ENCODE data around the gene TBC1D22A.

The TBC1D22A gene

DNA sequence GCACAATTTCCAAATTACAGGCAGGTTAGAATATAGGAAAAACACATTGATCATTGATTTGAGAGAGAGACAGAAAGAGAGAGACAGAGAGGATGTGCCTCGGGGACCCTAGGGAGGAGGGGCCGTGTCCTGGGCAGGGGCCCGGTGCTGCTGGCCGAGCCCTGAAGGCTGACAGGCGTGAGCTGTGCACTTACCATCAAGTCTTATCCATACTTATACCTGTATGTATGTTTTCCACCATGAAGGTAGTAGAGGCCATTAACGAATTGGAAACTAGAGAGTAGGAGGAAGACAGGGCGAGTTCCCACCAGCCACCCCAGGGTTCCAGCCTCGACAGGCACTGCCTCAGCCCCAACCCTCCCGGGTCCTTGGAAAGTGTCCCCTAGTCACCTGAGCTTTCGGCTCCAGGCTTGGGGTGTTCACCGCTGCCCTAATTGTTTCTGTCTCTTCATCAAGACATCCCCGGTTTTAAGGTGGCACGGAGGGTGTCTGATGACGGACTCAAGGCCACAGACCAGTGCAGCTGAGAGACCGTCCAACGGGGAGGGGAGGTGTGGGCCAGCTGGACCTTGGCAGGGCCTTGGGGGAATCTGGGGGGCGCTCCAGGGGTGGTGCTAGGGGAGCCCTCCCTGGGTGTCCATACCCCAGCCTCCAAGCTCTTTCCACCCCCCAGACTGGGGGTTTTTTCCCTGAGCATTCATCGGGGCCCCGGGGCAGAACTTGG is 431.3 kb downstream of the TBC1D22A start:
- H2AFZ ChIP-seq (ENCODE audit: low read length) = no peak overlapping the region
- no peaks in the 10 kb centered on the region for H4K20me1 ChIP-seq (ENCODE audit: insufficient read depth, low read length)
- no peak overlapping the region for H3K9ac ChIP-seq (ENCODE audit: low read length)
- H3K27ac ChIP-seq (ENCODE audit: low read depth, low read length, poor library complexity, severe bottlenecking) = no peak overlapping the region
- H3K9me2 ChIP-seq (ENCODE audit: low read depth, low read length) = no peaks in the 10 kb centered on the region
- H3K79me2 ChIP-seq (ENCODE audit: insufficient read depth, low read length) = no peaks in the 10 kb centered on the region
- peak overlapping the region; percentile 24; the same call in 1 of the 2 replicates for H3K4me2 ChIP-seq (ENCODE audit: low read length)
- H3F3A ChIP-seq (ENCODE audit: insufficient read depth, low read length) = no peaks in the 10 kb centered on the region
- H3K4me1 ChIP-seq (ENCODE audit: insufficient read depth, low read length, severe bottlenecking) = peaks cover 8% of the 10 kb centered on the region
- H3K36me3 ChIP-seq (ENCODE audit: insufficient read depth, low read length) = no peaks in the 10 kb centered on the region
- H3K4me3 ChIP-seq (ENCODE audit: low read depth, low read length, poor library complexity, severe bottlenecking) = no peak overlapping the region
- H3K27me3 ChIP-seq (ENCODE audit: insufficient read depth, low read length) = peaks cover 13% of the 10 kb centered on the region; the same call in 1 of the 2 replicates
- H3K9me3 ChIP-seq (ENCODE audit: low read length) = no peaks in the 10 kb centered on the region
- TF ChIP-seq, protein P1, sequence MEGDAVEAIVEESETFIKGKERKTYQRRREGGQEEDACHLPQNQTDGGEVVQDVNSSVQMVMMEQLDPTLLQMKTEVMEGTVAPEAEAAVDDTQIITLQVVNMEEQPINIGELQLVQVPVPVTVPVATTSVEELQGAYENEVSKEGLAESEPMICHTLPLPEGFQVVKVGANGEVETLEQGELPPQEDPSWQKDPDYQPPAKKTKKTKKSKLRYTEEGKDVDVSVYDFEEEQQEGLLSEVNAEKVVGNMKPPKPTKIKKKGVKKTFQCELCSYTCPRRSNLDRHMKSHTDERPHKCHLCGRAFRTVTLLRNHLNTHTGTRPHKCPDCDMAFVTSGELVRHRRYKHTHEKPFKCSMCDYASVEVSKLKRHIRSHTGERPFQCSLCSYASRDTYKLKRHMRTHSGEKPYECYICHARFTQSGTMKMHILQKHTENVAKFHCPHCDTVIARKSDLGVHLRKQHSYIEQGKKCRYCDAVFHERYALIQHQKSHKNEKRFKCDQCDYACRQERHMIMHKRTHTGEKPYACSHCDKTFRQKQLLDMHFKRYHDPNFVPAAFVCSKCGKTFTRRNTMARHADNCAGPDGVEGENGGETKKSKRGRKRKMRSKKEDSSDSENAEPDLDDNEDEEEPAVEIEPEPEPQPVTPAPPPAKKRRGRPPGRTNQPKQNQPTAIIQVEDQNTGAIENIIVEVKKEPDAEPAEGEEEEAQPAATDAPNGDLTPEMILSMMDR (IDR thresholded peaks at IDR 0.05; ENCODE audit: low read length) = no peak
- no peak for TF ChIP-seq EZH2 (IDR thresholded peaks at IDR 0.05; ENCODE audit: borderline replicate concordance, low read length)

DNA sequence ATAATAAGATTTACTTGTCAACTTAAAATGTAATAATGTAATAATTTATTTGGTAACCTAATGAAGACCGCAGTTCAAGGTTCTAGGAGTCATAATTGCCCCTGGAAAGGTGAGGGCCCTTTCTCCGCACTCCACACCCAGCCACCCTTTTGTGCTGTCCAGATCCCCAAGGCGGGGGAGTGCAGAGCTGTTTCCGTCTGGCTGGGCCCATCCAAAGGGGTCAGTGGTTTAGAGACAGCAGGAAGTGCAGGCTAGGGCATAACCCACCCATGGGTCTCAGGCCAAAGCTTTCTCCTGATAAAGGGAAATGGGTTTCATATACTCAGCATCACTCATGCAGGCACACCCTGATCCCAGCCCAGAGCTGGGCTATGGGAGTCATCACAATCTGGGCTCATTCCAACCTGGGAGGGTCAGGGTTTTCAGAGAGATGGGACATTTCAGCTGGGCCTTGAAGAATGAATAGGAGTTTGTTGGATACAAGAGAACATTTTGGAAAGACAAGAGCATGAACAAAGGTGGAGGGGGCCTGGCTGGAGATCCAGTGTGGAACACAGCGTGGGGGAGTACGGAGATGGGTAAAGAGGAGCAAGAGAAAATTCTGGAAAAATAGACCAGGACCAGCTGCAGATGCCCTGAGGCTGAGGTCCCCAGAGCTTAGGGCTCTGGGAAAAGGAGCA is 432.2 kb downstream of the TBC1D22A start:
- Histone ChIP-seq H3K4me3 (ENCODE audit: low read depth, low read length, poor library complexity, severe bottlenecking) (no peak overlapping the region), H3F3A (ENCODE audit: insufficient read depth, low read length) (no peaks in the 10 kb centered on the region), H3K27ac (ENCODE audit: low read depth, low read length, poor library complexity, severe bottlenecking) (no peak overlapping the region), H3K9me2 (ENCODE audit: low read depth, low read length) (no peaks in the 10 kb centered on the region), H3K27me3 (ENCODE audit: insufficient read depth, low read length) (peaks cover 13% of the 10 kb centered on the region; the same call in 1 of the 2 replicates), H3K4me2 (ENCODE audit: low read length) (no peak overlapping the region), H3K9me3 (ENCODE audit: low read length) (no peaks in the 10 kb centered on the region), H3K4me1 (ENCODE audit: insufficient read depth, low read length, severe bottlenecking) (peaks cover 8% of the 10 kb centered on the region), H3K79me2 (ENCODE audit: insufficient read depth, low read length) (no peaks in the 10 kb centered on the region), H3K9ac (ENCODE audit: low read length) (no peak overlapping the region), H2AFZ (ENCODE audit: low read length) (no peak overlapping the region), H3K36me3 (ENCODE audit: insufficient read depth, low read length) (no peaks in the 10 kb centered on the region), H4K20me1 (ENCODE audit: insufficient read depth, low read length) (no peaks in the 10 kb centered on the region)
- TF ChIP-seq, protein P1 (IDR thresholded peaks at IDR 0.05; ENCODE audit: low read length) = no peak
- TF ChIP-seq EZH2 (IDR thresholded peaks at IDR 0.05; ENCODE audit: borderline replicate concordance, low read length) = no peak

DNA sequence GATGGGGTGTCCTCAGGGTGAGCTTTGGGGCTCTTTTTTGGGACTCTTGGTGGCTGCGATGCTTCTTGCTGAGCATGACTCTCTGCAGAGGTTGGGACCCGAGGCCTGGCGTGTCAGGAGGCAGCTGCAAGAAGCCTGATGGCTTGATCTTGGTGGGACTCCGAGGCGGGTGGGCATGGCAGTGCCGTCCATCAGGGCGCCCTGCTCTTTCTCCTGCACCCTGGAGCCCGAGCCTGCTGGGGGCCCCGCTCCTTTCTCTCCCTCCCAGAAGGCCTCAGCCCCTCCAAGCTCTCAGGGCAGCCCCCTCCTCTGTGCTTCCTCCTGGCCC is 432.7 kb downstream of the TBC1D22A start:
- Histone ChIP-seq H3K4me1 (ENCODE audit: insufficient read depth, low read length, severe bottlenecking) (peaks cover 8% of the 10 kb centered on the region), H3K27ac (ENCODE audit: low read depth, low read length, poor library complexity, severe bottlenecking) (no peak overlapping the region), H3K36me3 (ENCODE audit: insufficient read depth, low read length) (no peaks in the 10 kb centered on the region), H3K9me2 (ENCODE audit: low read depth, low read length) (no peaks in the 10 kb centered on the region), H4K20me1 (ENCODE audit: insufficient read depth, low read length) (no peaks in the 10 kb centered on the region), H3K4me3 (ENCODE audit: low read depth, low read length, poor library complexity, severe bottlenecking) (no peak overlapping the region), H2AFZ (ENCODE audit: low read length) (no peak overlapping the region), H3K27me3 (ENCODE audit: insufficient read depth, low read length) (peaks cover 13% of the 10 kb centered on the region; the same call in 1 of the 2 replicates), H3K9ac (ENCODE audit: low read length) (no peak overlapping the region), H3F3A (ENCODE audit: insufficient read depth, low read length) (no peaks in the 10 kb centered on the region), H3K79me2 (ENCODE audit: insufficient read depth, low read length) (no peaks in the 10 kb centered on the region), H3K4me2 (ENCODE audit: low read length) (no peak overlapping the region), H3K9me3 (ENCODE audit: low read length) (no peaks in the 10 kb centered on the region)
- TF ChIP-seq EZH2 (IDR thresholded peaks at IDR 0.05; ENCODE audit: borderline replicate concordance, low read length) = no peak
- TF ChIP-seq, protein P1 (IDR thresholded peaks at IDR 0.05; ENCODE audit: low read length) = no peak
